AG09309 (cell line): Measurements from ENCODE around the gene EPB41L3.
"Not testable (repeated sequence)": the region's sequence is repeated elsewhere in the genome, so short reads cannot be mapped to it uniquely, and the experiment has no call there.

ENCODE experiments used
- DNase-seq: peaks from one replicate; pipeline ENCODE4 v3.0.0-alpha.2; 2010; ENCODE audit warnings: low read depth
- H3K4me3 ChIP-seq: 2 replicates; pipeline ENCODE4 v1.5.1; 2011; ENCODE audit warnings: mild to moderate bottlenecking, low read depth, low read length, moderate library complexity; ENCODE audit not compliant: control insufficient read depth
- TF ChIP-seq, protein P1 (sequence below): IDR thresholded peaks from 2 replicates; pipeline ENCODE4 v1.5.1; 2011; ENCODE audit warnings: mild to moderate bottlenecking, low read depth, low read length, inconsistent platforms; ENCODE audit not compliant: insufficient read depth, control insufficient read depth; ENCODE audit errors: missing control alignments

EPB41L3 gene

DNA sequence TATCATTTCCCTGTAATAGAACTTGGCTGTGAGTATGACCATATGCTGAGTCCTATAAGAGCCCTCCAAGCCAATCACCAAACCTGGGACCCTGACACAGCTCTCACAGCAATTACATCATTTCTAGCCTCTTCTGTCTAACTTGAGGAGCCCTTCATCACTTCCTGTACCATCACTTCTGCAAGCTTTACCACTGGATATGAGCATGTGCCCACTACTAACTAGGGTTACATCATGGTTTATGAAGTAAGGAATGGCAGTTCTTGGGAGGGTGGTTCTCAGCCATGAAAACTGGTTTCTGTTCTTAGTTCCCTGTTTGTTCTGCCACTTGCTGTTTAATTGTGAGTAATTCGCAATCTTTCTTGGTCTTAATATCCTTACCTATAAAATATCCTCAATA, 31.0 kb upstream of the EPB41L3 start:
- TF ChIP-seq, protein P1, sequence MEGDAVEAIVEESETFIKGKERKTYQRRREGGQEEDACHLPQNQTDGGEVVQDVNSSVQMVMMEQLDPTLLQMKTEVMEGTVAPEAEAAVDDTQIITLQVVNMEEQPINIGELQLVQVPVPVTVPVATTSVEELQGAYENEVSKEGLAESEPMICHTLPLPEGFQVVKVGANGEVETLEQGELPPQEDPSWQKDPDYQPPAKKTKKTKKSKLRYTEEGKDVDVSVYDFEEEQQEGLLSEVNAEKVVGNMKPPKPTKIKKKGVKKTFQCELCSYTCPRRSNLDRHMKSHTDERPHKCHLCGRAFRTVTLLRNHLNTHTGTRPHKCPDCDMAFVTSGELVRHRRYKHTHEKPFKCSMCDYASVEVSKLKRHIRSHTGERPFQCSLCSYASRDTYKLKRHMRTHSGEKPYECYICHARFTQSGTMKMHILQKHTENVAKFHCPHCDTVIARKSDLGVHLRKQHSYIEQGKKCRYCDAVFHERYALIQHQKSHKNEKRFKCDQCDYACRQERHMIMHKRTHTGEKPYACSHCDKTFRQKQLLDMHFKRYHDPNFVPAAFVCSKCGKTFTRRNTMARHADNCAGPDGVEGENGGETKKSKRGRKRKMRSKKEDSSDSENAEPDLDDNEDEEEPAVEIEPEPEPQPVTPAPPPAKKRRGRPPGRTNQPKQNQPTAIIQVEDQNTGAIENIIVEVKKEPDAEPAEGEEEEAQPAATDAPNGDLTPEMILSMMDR: no peak
- H3K4me3 ChIP-seq: no peak overlapping the region
- no peak for DNase-seq

DNA sequence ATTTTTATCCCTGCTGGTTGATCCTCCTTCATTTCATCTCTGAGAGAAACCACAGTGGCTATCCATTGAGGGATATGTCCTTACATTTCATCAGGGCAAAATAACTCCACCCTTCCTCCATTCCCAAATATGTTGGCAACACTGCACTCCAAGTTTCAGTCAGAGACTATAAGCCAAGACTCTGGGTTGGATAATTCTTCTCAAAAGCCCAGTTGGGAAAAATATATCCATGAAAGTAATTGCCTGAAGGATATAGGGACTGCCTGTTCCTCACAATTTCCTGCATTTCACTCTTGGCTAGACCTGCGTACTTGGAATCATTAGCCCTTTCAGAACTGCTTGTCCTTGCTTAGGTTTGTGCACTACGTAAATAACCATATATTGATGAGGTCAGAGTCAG, 27.9 kb upstream of the EPB41L3 start:
- no peak for DNase-seq
- no peak overlapping the region for H3K4me3 ChIP-seq

DNA sequence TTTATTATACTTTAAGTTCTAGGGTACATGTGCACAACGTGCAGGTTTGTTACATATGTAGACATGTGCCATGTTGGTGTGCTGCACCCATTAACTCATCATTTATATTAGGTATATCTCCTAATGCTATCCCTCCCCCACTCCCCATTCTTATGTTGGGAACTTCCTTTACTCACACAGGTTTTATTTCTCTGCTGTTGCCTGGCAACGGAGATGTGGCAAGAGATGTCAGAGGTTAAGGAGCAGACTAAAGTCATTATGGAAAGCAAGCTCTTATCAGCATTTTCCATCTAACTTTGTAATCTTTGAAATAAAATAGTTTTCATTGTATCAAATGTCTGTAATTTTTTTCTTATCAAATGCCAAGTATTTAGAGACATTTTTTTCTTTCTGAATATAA, 26.8 kb upstream of the EPB41L3 start:
- not testable (repeated sequence) for DNase-seq, H3K4me3 ChIP-seq

More for the DNA sequence above, 27.9 kb upstream of the EPB41L3 start:
- TF ChIP-seq, protein P1: no peak

DNA sequence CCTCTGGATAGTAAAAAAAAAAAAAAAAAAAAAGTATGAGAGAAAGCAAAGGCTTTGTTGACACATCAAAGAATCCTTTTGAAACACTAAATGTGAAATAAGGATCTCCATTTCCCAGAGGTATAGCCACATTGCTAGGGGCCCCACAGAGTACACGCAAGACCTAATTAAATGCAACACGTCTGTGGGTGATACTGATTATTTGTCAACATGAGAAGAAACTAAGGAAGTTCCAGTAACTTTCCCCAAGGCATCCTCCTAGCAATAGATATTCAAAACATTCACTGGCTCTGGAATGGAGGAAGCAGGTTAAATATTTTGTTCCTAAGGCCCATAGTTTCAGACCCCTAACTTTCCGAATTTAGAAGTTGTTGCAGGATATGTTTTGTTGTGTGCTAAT, 24.6 kb upstream of the EPB41L3 start:
- no peak for DNase-seq
- TF ChIP-seq, protein P1: no peak
- no peak overlapping the region for H3K4me3 ChIP-seq

DNA sequence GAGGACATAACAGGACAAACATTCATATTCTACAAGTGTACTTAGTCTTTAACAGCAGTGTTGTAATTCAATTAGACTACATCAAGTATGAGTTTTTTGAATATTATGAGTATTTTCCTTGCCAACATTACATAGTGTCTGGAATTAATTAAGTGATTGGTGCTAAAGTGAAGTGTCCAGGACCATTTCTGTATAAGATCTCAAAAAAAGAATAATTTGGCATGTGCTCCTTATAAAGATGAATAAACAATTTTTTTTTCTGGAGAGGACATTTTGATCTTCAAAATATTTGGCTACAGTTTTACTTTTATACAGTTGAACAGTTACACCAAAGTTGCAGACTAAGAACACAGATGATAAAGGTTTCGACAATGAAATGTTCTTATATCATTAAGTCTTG, 15.1 kb upstream of the EPB41L3 start:
- H3K4me3 ChIP-seq: no peak overlapping the region
- TF ChIP-seq, protein P1: no peak
- no peak for DNase-seq

DNA sequence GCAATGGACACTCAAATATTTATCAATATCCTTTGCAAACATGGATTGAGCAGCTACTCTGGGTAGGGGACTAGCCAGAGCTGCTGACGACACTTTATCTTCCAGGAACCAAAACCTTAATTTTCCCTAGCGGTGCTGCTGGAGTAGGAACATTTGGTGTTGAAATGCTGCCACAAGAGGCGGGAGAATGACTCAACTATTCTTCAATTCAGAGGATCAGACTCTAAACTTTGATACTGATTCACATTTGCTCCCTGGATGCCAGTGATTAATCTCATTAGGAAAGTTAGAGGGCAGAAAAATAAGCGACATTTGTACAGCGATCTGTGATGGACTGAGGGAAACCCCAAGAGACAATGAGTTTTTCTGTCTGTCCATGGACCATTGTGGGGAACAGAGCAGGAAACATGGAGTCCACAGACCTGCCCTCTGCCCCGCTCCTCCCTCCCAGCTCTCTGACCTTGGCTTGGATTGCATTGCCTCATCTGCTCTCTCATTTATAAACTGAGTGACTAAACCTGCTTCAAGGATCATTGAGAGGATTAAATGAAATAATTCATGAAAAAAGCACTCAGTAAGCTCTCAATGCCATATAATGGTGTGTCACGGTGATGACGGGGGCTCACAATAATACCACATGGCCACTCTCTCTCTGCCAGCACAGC, 12.6 kb upstream of the EPB41L3 start:
- no peak overlapping the region for H3K4me3 ChIP-seq
- no peak for DNase-seq
- TF ChIP-seq, protein P1: peak; percentile 8

DNA sequence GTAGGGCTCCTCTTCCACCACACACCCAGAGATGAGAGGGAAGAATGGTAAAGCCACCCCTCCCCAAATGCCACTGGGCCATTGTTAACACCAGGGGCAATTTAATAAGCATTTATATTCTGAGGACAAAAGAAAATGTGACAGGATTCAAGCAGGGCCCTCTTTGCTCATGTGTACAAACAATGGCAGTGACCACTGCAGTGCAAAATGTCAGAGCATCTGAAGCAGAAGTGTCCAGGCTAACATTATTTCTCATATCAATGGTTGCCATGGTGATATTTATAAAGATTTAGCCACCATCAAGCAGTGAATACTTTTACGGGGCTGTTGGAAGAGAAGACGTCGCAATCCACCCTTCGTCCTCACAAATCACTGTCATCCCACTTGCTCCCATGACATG, 10.8 kb upstream of the EPB41L3 start:
- H3K4me3 ChIP-seq: no peak overlapping the region
- no peak for DNase-seq
- TF ChIP-seq, protein P1: no peak
